Gastrocnemius medialis (tissue), 4 donors: ENCODE results near the gene NUP107. TPM values are rescaled to one million over a fixed set of nuclear protein-coding genes. Genes with fewer than 3 reads are reported as not detected.

ENCODE experiments used
- ATAC-seq, 2 donors: fragments of 150-250 bp; one replicate each; pipeline ENCODE4 v1.9.1; 2016
- DNase-seq, 2 donors: peaks; one replicate each; pipeline ENCODE4 v3.0.0-alpha.2; 2019
- H3K27ac ChIP-seq, 4 donors: fragments of 200-600 bp; sonication (generic); 1 replicate in 1 of 4; 2 replicates in 3 of 4; pipeline ENCODE4 v1.5.1; 2016 to 2018; ENCODE audit warnings: mild to moderate bottlenecking in 2 of 4, moderate library complexity in 1 of 4
- H3K27me3 ChIP-seq, 3 donors: fragments of 200-600 bp; sonication (generic) in 2 of 3; 1 replicate in 1 of 3; 2 replicates in 2 of 3; pipeline versions ENCODE4 v1.5.1 to v1.6.0; 2016 to 2019; ENCODE audit warnings: mild to moderate bottlenecking in 1 of 3, moderate library complexity in 1 of 3
- H3K36me3 ChIP-seq, 2 donors: fragments of 200-600 bp; sonication (generic) in 1 of 2; one replicate each; pipeline ENCODE4 v1.5.1; 2017 to 2018
- H3K4me1 ChIP-seq, 2 donors: fragments of 200-600 bp; sonication (generic) in 1 of 2; one replicate each; pipeline ENCODE4 v1.5.1; 2016 to 2017; ENCODE audit warnings: mild to moderate bottlenecking in 2 of 2
- H3K4me3 ChIP-seq, 4 donors: fragments of 200-600 bp; sonication (generic) in 3 of 4; 1 replicate in 1 of 4; 2 replicates in 3 of 4; pipeline ENCODE4 v1.5.1; 2016 to 2019; ENCODE audit warnings: mild to moderate bottlenecking in 2 of 4
- H3K9me3 ChIP-seq, 3 donors: fragments of 200-600 bp; sonication (generic) in 2 of 3; 1 replicate in 1 of 3; 2 replicates in 2 of 3; pipeline ENCODE4 v1.5.1; 2016 to 2019
- POLR2A ChIP-seq, 2 donors: fragments of 450-650 bp; IDR thresholded peaks; one replicate each; pipeline ENCODE4 v1.6.1; 2017; ENCODE audit warnings: antibody characterized with exemption in 2 of 2, mild to moderate bottlenecking in 2 of 2, moderate library complexity in 2 of 2
- in situ Hi-C, 4 donors: fragments of 200-750 bp; cut with MboI; loops; one replicate each; pipeline versions ENCODE4 v1.15.0 to v1.8.0; 2017; ENCODE audit warnings: low sequenced_read_pairs in 4 of 4
- intact Hi-C: fragments of 100-400 bp; cut with DNase I; formaldehyde crosslinking; loops from one replicate; pipeline ENCODE4 v1.15.1; 2023; ENCODE audit warnings: low total_unique reads
- total RNA-seq, 4 donors: library from RNA; depleted of rRNA; stranded (reverse); fragments of >200 nt; gene quantifications; one replicate each; pipeline versions ENCODE4 v1.1.0 to v1.2.3, GENCODE V29; 2016
- TF ChIP-seq, protein P1 (sequence below), 5 experiments: fragments of 450-650 bp in 3 of 5; fragments of 200-600 bp in 2 of 5; sonication (generic) in 2 of 5; IDR thresholded peaks in 4 of 5; conservative IDR thresholded peaks in 1 of 5; 1 replicate in 4 of 5; 2 replicates in 1 of 5; pipeline ENCODE4 v1.5.1; 2016 to 2019; ENCODE audit warnings: antibody characterized with exemption in 5 of 5, mild to moderate bottlenecking in 3 of 5, moderate library complexity in 3 of 5

NUP107 gene
- total RNA-seq, 4 donors from 2014 or later, result 13.0 to 43.1 (median 25.9) TPM

DNA sequence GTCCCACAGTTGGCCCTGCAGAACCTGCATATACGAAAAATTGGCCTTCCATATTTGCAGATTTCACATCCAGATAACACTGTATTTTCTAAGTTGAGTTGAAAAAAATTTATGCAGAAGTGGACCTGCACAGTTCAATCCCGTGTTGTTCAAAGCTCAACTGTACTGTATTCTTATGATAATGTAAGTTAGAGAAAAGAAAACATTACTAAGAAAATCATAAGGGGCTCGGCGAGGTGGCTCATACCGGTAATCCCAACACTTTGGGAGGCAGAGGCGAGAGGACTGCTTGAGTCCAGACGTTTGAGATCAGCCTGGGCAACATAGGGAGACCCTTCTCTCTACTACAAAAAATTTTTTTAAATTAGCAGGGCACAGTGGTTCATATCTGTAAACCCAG lies 41.0 kb downstream of the NUP107 start:
- in situ Hi-C loops, result no loop called here
- intact Hi-C loops, result no loop called here

DNA sequence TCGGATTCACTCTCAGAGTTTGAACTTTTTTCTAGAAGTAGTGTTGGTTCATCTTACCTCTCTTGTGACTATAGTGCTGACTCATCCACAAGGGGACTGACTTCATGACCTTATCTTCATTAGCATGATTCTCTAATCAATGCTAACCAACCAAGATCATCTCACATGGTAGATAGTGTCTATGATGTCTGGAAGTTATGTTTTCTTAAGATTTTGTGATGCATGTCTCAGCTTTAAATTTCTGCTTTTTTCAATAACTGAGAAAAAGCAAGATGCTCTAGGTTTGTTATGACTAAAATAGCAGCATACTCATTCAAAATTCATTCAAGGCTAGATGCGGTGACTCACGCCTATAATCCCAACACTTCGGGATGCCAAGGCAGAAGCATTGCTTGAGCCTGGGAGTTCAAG lies 46.9 kb downstream of the NUP107 start:
- Histone ChIP-seq H3K27me3 (no peaks in the 10 kb centered on the region), H3K36me3 (peaks cover 4 to 67% of the 10 kb centered on the region in 2 donors), H3K9me3 (no peaks in the 10 kb centered on the region), H3K4me1 (no peaks in the 10 kb centered on the region), H3K27ac (no peak overlapping the region), H3K4me3 (no peak overlapping the region)
- TF ChIP-seq, protein P1, sequence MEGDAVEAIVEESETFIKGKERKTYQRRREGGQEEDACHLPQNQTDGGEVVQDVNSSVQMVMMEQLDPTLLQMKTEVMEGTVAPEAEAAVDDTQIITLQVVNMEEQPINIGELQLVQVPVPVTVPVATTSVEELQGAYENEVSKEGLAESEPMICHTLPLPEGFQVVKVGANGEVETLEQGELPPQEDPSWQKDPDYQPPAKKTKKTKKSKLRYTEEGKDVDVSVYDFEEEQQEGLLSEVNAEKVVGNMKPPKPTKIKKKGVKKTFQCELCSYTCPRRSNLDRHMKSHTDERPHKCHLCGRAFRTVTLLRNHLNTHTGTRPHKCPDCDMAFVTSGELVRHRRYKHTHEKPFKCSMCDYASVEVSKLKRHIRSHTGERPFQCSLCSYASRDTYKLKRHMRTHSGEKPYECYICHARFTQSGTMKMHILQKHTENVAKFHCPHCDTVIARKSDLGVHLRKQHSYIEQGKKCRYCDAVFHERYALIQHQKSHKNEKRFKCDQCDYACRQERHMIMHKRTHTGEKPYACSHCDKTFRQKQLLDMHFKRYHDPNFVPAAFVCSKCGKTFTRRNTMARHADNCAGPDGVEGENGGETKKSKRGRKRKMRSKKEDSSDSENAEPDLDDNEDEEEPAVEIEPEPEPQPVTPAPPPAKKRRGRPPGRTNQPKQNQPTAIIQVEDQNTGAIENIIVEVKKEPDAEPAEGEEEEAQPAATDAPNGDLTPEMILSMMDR (IDR thresholded peaks at IDR 0.05 in 4 of 5, conservative IDR thresholded peaks at IDR 0.05 in 1 of 5), result no peak
- TF ChIP-seq POLR2A (IDR thresholded peaks at IDR 0.05), result no peak
- intact Hi-C loops (no loop called here), in situ Hi-C loops (no loop called here)
- ATAC-seq (no peak), DNase-seq (no peak)

More for the DNA sequence above, 41.0 kb downstream of the NUP107 start:
- H3K4me3 ChIP-seq, result no peak overlapping the region
- no peak overlapping the region for H3K27ac ChIP-seq
- H3K4me1 ChIP-seq, result no peaks in the 10 kb centered on the region
- ATAC-seq, result no peak
- no peaks in the 10 kb centered on the region for H3K27me3 ChIP-seq
- no peak for TF ChIP-seq POLR2A (IDR thresholded peaks at IDR 0.05)
- TF ChIP-seq, protein P1 (IDR thresholded peaks at IDR 0.05 in 4 of 5, conservative IDR thresholded peaks at IDR 0.05 in 1 of 5), result no peak
- DNase-seq, result no peak
- no peaks in the 10 kb centered on the region for H3K9me3 ChIP-seq
- peaks cover 0 to 61% of the 10 kb centered on the region in 2 donors for H3K36me3 ChIP-seq

DNA sequence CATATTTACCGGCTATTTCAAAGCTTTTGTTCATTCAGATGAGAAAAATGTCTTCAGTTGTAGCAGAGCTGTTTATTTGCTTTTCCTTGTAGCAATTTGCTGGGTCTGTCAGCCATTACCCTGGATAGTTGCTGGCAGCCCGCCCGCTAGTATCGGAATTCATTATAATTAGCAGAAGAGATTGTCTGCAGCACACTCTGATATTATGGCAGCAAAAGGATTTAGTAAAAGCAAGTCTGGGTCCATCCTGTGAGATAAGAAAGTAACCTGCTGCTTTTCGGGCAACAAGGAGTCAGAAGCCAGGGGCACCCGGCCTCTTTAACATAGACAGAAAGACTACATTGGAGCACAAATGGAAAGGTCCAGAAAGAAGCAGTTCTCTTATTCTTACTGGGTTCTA lies 53.1 kb downstream of the NUP107 start:
- Histone ChIP-seq H3K4me3 (no peak overlapping the region), H3K27me3 (no peaks in the 10 kb centered on the region), H3K4me1 (no peaks in the 10 kb centered on the region), H3K9me3 (no peaks in the 10 kb centered on the region), H3K36me3 (peaks cover 3 to 44% of the 10 kb centered on the region in 2 donors), H3K27ac (no peak overlapping the region)
- no peak for ATAC-seq
- in situ Hi-C loops (no loop called here), intact Hi-C loops (loop anchor here (10.0 kb wide), 1 partner anchor 1475 kb away; the partner anchor contains the start of gene CAND1)
- TF ChIP-seq, protein P1 (IDR thresholded peaks at IDR 0.05 in 4 of 5, conservative IDR thresholded peaks at IDR 0.05 in 1 of 5), result no peak
- no peak for TF ChIP-seq POLR2A (IDR thresholded peaks at IDR 0.05)
- DNase-seq, result no peak

DNA sequence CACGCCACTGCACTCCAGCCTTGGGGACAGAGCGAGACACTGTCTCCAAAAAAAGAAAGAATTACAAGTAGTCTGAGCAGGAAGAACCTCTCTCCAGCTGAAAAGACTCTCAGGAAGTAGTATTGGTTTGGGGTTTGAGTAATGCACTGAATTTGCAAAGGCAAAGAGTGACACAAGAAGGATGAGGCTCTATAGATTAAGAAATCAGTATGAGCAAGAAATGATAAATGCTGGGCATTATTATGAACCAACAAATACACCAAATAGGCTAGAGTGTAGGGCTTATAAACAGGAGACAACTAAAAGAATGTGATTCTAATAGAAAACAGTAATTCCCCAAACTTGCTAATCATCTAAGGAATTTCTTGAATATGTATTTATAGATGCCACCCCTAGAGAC lies 56.6 kb downstream of the NUP107 start:
- DNase-seq (no peak), ATAC-seq (no peak)
- Histone ChIP-seq H3K36me3 (peaks cover 0 to 18% of the 10 kb centered on the region in 2 donors), H3K4me3 (no peak overlapping the region), H3K27me3 (no peaks in the 10 kb centered on the region), H3K27ac (no peak overlapping the region), H3K9me3 (no peaks in the 10 kb centered on the region), H3K4me1 (peaks cover 18 to 21% of the 10 kb centered on the region in 2 donors)
- TF ChIP-seq, protein P1 (IDR thresholded peaks at IDR 0.05 in 4 of 5, conservative IDR thresholded peaks at IDR 0.05 in 1 of 5), result no peak
- TF ChIP-seq POLR2A (IDR thresholded peaks at IDR 0.05), result no peak
- in situ Hi-C loops (no loop called here), intact Hi-C loops (loop anchor here (10.0 kb wide), 1 partner anchor 1479 kb away; the partner anchor contains the start of gene CAND1)
